HepG2 (cell line): Measurements from ENCODE around the gene SLC2A11. TPM values are rescaled to one million over a fixed set of nuclear protein-coding genes. Genes with fewer than 3 reads are reported as not detected.
A peak's percentile ranks its signal among the peaks of the same experiment; 100 is the strongest.

Source experiments
- AGO2 ChIP-seq: fragments of 200-400 bp; formaldehyde crosslinking; optimal IDR thresholded peaks from 2 replicates; pipeline ENCODE3; 2017; ENCODE audit warnings: mild to moderate bottlenecking, low read depth, low read length, moderate library complexity
- FLYWCH1 ChIP-seq: sonication (generic); formaldehyde crosslinking; IDR thresholded peaks from 2 replicates; pipeline ENCODE4 v1.8.1; 2023; ENCODE audit warnings: mild to moderate bottlenecking, missing genetic modification reagents
- HOXA9 ChIP-seq: sonication (generic); formaldehyde crosslinking; IDR thresholded peaks from 2 replicates; pipeline ENCODE4 v1.8.1; 2022; ENCODE audit warnings: missing genetic modification reagents, mild to moderate bottlenecking, moderate library complexity, borderline replicate concordance
- IRF1 ChIP-seq: sonication (generic); formaldehyde crosslinking; IDR thresholded peaks from 2 replicates; pipeline ENCODE4 v1.4.0; 2020; ENCODE audit warnings: low read depth, mild to moderate bottlenecking, missing genetic modification reagents
- JUN ChIP-seq: sonication (generic); formaldehyde crosslinking; IDR thresholded peaks from 2 replicates; pipeline ENCODE4 v1.4.0; 2020; ENCODE audit warnings: mild to moderate bottlenecking, missing genetic modification reagents
- KLF11 ChIP-seq: IDR thresholded peaks from 2 replicates; pipeline ENCODE4 v1.6.1; 2016; ENCODE audit warnings: missing compliant biosample characterization
- MEIS1 ChIP-seq: sonication (generic); formaldehyde crosslinking; IDR thresholded peaks from 2 replicates; pipeline ENCODE4 v1.9.0; 2021; ENCODE audit warnings: mild to moderate bottlenecking, missing genetic modification reagents, moderate library complexity, borderline replicate concordance
- MLLT10 ChIP-seq: sonication (generic); formaldehyde crosslinking; IDR thresholded peaks from 2 replicates; pipeline ENCODE4 v1.4.0; 2020; ENCODE audit warnings: missing genetic modification reagents
- PATZ1 ChIP-seq: sonication (generic); formaldehyde crosslinking; IDR thresholded peaks from 2 replicates; pipeline ENCODE4 v1.4.0; 2020; ENCODE audit warnings: missing genetic modification reagents
- SOX13 ChIP-seq, 3 experiments: fragments of 450-650 bp in 1 of 3; sonication (generic) in 1 of 3; formaldehyde crosslinking in 1 of 3; IDR thresholded peaks in 2 of 3; conservative IDR thresholded peaks in 1 of 3; 2 replicates each; pipeline versions ENCODE4 v1.5.0 to v1.6.1; 2016 to 2020; ENCODE audit warnings: antibody characterized with exemption in 1 of 3, mild to moderate bottlenecking in 1 of 3, missing compliant biosample characterization in 1 of 3, missing genetic modification reagents in 1 of 3, moderate library complexity in 1 of 3
- ZBTB7A ChIP-seq: sonication (generic); formaldehyde crosslinking; IDR thresholded peaks from 2 replicates; pipeline ENCODE4 v1.8.0; 2022; ENCODE audit warnings: mild to moderate bottlenecking, missing genetic modification reagents
- ZFP36 ChIP-seq: fragments of 150-350 bp; IDR thresholded peaks from 2 replicates; pipeline ENCODE4 v1.6.1; 2018; ENCODE audit warnings: borderline replicate concordance, low read length, low read depth; ENCODE audit not compliant: partially characterized antibody
- ZNF124 ChIP-seq: sonication (generic); formaldehyde crosslinking; IDR thresholded peaks from 2 replicates; pipeline ENCODE4 v1.4.0; 2020; ENCODE audit warnings: missing genetic modification reagents
- ZNF20 ChIP-seq: sonication (generic); formaldehyde crosslinking; IDR thresholded peaks from 2 replicates; pipeline ENCODE4 v1.4.0; 2020; ENCODE audit warnings: mild to moderate bottlenecking, moderate library complexity, missing genetic modification reagents
- ZNF232 ChIP-seq: sonication (generic); formaldehyde crosslinking; IDR thresholded peaks from 2 replicates; pipeline ENCODE4 v1.4.0; 2020; ENCODE audit warnings: missing genetic modification reagents, borderline replicate concordance
- ZNF282 ChIP-seq: fragments of 450-650 bp; IDR thresholded peaks from 2 replicates; pipeline ENCODE4 v1.6.1; 2018; ENCODE audit not compliant: partially characterized antibody
- ZNF382 ChIP-seq: sonication (generic); formaldehyde crosslinking; IDR thresholded peaks from 2 replicates; pipeline ENCODE4 v1.5.0; 2020; ENCODE audit warnings: missing genetic modification reagents, mild to moderate bottlenecking, borderline replicate concordance
- ZNF552 ChIP-seq: sonication (generic); formaldehyde crosslinking; IDR thresholded peaks from 2 replicates; pipeline ENCODE4 v1.9.0; 2022; ENCODE audit warnings: missing genetic modification reagents, mild to moderate bottlenecking, borderline replicate concordance
- ZNF556 ChIP-seq: sonication (generic); formaldehyde crosslinking; IDR thresholded peaks from 2 replicates; pipeline ENCODE4 v1.4.0; 2020; ENCODE audit warnings: mild to moderate bottlenecking, missing genetic modification reagents, borderline replicate concordance
- ZNF557 ChIP-seq: sonication (generic); formaldehyde crosslinking; IDR thresholded peaks from 2 replicates; pipeline ENCODE4 v1.4.0; 2020; ENCODE audit warnings: missing genetic modification reagents
- polyA plus RNA-seq, 8 experiments: library from polyadenylated mRNA; depleted of rRNA in 3 of 8; stranded (reverse) in 7 of 8; unstranded in 1 of 8; fragments of >200 nt; fragmentation: Illumina TruSeq in 4 of 8; extraction: Trizol in 4 of 8; gene quantifications; 2 replicates each; pipeline versions ENCODE4 v1.2.1 to v1.2.3, GENCODE V29; 2011 to 2016; ENCODE audit warnings: low read depth in 4 of 8, missing spikeins in 1 of 8, mixed read lengths in 1 of 8; ENCODE audit not compliant: insufficient read depth in 1 of 8
- total RNA-seq, 5 experiments: library from RNA; depleted of rRNA; stranded (reverse); fragments of >200 nt; fragmentation: Illumina TruSeq; extraction: Trizol; gene quantifications; 2 replicates each; pipeline ENCODE4 v1.2.3, GENCODE V29; 2016; ENCODE audit warnings: low read depth in 1 of 5
- TF ChIP-seq, protein P1 (sequence below): sonication (generic); formaldehyde crosslinking; IDR thresholded peaks from 2 replicates; pipeline ENCODE4 v1.5.1; 2020; ENCODE audit warnings: missing genetic modification reagents, mild to moderate bottlenecking, borderline replicate concordance
- TF ChIP-seq, protein P2 (sequence below): sonication (generic); formaldehyde crosslinking; IDR thresholded peaks from 2 replicates; pipeline ENCODE4 v1.4.0; 2020; ENCODE audit warnings: missing genetic modification reagents

The SLC2A11 gene
- total and polyA plus RNA-seq, 2 of the 13 experiments (the other 11 are each of a cell fraction or from before 2014, with no cell fraction given), result 15.2 to 15.4 TPM

DNA sequence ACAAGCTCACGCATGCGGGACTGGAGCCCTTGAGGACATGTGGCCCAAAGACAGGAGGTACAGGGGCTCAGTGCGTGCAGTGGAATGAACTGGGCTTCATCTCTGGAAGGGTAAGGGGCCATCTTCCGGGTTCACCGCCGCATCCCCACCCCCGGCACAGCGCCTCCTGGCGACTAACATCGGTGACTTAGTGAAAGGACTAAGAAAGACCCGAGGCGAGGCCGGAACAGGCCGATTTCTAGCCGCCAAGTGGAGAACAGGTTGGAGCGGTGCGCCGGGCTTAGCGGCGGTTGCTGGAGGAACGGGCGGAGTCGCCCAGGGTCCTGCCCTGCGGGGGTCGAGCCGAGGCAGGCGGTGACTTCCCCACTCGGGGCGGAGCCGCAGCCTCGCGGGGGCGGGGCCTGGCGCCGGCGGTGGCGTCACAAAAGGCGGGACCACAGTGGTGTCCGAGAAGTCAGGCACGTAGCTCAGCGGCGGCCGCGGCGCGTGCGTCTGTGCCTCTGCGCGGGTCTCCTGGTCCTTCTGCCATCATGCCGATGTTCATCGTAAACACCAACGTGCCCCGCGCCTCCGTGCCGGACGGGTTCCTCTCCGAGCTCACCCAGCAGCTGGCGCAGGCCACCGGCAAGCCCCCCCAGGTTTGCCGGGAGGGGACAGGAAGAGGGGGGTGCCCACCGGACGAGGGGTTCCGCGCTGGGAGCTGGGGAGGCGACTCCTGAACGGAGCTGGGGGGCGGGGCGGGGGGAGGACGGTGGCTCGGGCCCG, 36.5 kb downstream of the SLC2A11 start, which contains the start of gene MIF (continued):
- TF ChIP-seq ZNF20 (CRISPR knock-in tag) (no peak), ZNF282 (no peak), HOXA9 (CRISPR knock-in tag) (peak; percentile 40; the same call in 1 of the 2 replicates), AGO2 (peak; percentile 58), ZNF556 (CRISPR knock-in tag) (no peak; the same call in 1 of the 2 replicates), MEIS1 (CRISPR knock-in tag) (peak; percentile 48), JUN (CRISPR knock-in tag) (no peak), FLYWCH1 (CRISPR knock-in tag) (no peak), ZNF124 (CRISPR knock-in tag) (no peak), SOX13 (IDR thresholded peaks at IDR 0.05) (no peak), SOX13 (CRISPR knock-in tag; conservative IDR thresholded peaks at IDR 0.05 in 1 of 2, IDR thresholded peaks at IDR 0.05 in 1 of 2) (no peak; a peak in 1 of 4 replicates), IRF1 (no peak), ZBTB7A (no peak), ZNF232 (CRISPR knock-in tag) (no peak), PATZ1 (CRISPR knock-in tag) (peak; percentile 5; the same call in 1 of the 2 replicates), MLLT10 (CRISPR knock-in tag) (no peak), KLF11 (0 out of 2 replicates have a peak, but pooled peaks have one; percentile 44), ZNF557 (CRISPR knock-in tag) (no peak), ZFP36 (no peak), ZNF552 (CRISPR knock-in tag) (no peak), ZNF382 (CRISPR knock-in tag) (no peak)
- TF ChIP-seq, protein P1, sequence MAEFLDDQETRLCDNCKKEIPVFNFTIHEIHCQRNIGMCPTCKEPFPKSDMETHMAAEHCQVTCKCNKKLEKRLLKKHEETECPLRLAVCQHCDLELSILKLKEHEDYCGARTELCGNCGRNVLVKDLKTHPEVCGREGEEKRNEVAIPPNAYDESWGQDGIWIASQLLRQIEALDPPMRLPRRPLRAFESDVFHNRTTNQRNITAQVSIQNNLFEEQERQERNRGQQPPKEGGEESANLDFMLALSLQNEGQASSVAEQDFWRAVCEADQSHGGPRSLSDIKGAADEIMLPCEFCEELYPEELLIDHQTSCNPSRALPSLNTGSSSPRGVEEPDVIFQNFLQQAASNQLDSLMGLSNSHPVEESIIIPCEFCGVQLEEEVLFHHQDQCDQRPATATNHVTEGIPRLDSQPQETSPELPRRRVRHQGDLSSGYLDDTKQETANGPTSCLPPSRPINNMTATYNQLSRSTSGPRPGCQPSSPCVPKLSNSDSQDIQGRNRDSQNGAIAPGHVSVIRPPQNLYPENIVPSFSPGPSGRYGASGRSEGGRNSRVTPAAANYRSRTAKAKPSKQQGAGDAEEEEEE (CRISPR knock-in tag), result no peak; the same call in 1 of the 2 replicates
- TF ChIP-seq, protein P2, sequence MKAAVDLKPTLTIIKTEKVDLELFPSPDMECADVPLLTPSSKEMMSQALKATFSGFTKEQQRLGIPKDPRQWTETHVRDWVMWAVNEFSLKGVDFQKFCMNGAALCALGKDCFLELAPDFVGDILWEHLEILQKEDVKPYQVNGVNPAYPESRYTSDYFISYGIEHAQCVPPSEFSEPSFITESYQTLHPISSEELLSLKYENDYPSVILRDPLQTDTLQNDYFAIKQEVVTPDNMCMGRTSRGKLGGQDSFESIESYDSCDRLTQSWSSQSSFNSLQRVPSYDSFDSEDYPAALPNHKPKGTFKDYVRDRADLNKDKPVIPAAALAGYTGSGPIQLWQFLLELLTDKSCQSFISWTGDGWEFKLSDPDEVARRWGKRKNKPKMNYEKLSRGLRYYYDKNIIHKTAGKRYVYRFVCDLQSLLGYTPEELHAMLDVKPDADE (CRISPR knock-in tag), result 0 out of 2 replicates have a peak, but pooled peaks have one; percentile 49
